Activated effector memory CD4-positive, alpha-beta T cell treated with anti-CD3 and anti-CD28 coated beads, Interleukin-2, amount 50 U/mL, for 16 hours (primary cell): ENCODE results near the gene NEURL3.
"Not testable (repeated sequence)": the region's sequence is repeated elsewhere in the genome, so short reads cannot be mapped to it uniquely, and the experiment has no call there.

Experiments
- DNase-seq: peaks from one replicate; pipeline ENCODE4 v3.0.0-alpha.2; 2020

NEURL3 gene

GRCh38 chr2:96505231-96505889 lies at the start of gene NEURL3:
NEURL3 (minus strand) TSS chr2:96505357; CDS start chr2:96505286, 71 bp downstream.
- peak; percentile 48 for DNase-seq

- peak; percentile 88 for DNase-seq
Observed at GRCh38 chr2:96554293-96555145, 49.4 kb upstream of the NEURL3 start.

- not testable (repeated sequence) for DNase-seq
Observed at GRCh38 chr2:96553957-96554292, 48.8 kb upstream of the NEURL3 start.

GRCh38 chr2:96553176-96553956 lies 48.2 kb upstream of the NEURL3 start:
- DNase-seq, result no peak

GRCh38 chr2:96552315-96553175 lies 47.4 kb upstream of the NEURL3 start:
- DNase-seq, result no peak

GRCh38 chr2:96551605-96552314 lies 46.6 kb upstream of the NEURL3 start:
- no peak for DNase-seq

GRCh38 chr2:96550787-96551604 lies 45.8 kb upstream of the NEURL3 start:
- peak; percentile 58 for DNase-seq

GRCh38 chr2:96549967-96550786 lies 45.0 kb upstream of the NEURL3 start:
- peak; percentile 64 for DNase-seq

GRCh38 chr2:96549466-96549785 lies 44.3 kb upstream of the NEURL3 start:
- DNase-seq, result no peak

GRCh38 chr2:96548558-96549465 lies 43.7 kb upstream of the NEURL3 start:
- peak; percentile 39 for DNase-seq

GRCh38 chr2:96547731-96548171 lies 42.6 kb upstream of the NEURL3 start:
- no peak for DNase-seq

GRCh38 chr2:96547203-96547641 lies 42.1 kb upstream of the NEURL3 start:
- DNase-seq, result peak; percentile 56

- peak; percentile 63 for DNase-seq
Observed at GRCh38 chr2:96546797-96547196, 41.6 kb upstream of the NEURL3 start.

- peak; percentile 63 for DNase-seq
Observed at GRCh38 chr2:96546321-96546720, 41.2 kb upstream of the NEURL3 start.

- no peak for DNase-seq
Observed at GRCh38 chr2:96542357-96542977, 37.3 kb upstream of the NEURL3 start.

- DNase-seq, result no peak
Observed at GRCh38 chr2:96541398-96542152, 36.4 kb upstream of the NEURL3 start.

GRCh38 chr2:96540136-96540535 lies 35.0 kb upstream of the NEURL3 start:
- DNase-seq, result no peak
